Suprapubic skin (tissue), 4 donors: ENCODE results near the gene SSH3. TPM values are rescaled to one million over a fixed set of nuclear protein-coding genes. Genes with fewer than 3 reads are reported as not detected.

Experiments
- DNase-seq, 2 donors: peaks; one replicate each; pipeline ENCODE4 v3.0.0-alpha.2; 2019; ENCODE audit warnings: low spot score in 2 of 2
- H3K27ac ChIP-seq: fragments of 200-600 bp; sonication (generic); one replicate; pipeline ENCODE4 v1.5.1; 2019
- H3K27me3 ChIP-seq: fragments of 200-600 bp; sonication (generic); one replicate; pipeline ENCODE4 v1.5.1; 2019
- H3K36me3 ChIP-seq: fragments of 200-600 bp; sonication (generic); one replicate; pipeline ENCODE4 v1.5.1; 2019
- H3K4me1 ChIP-seq: fragments of 200-600 bp; sonication (generic); one replicate; pipeline ENCODE4 v1.5.1; 2019
- H3K4me3 ChIP-seq: fragments of 200-600 bp; sonication (generic); one replicate; pipeline ENCODE4 v1.5.1; 2019; ENCODE audit warnings: mild to moderate bottlenecking
- H3K9me3 ChIP-seq: fragments of 200-600 bp; sonication (generic); one replicate; pipeline ENCODE4 v1.5.1; 2019
- CTCF ChIP-seq, 2 donors: fragments of 200-600 bp in 1 of 2; fragments of 450-650 bp in 1 of 2; sonication (generic) in 1 of 2; IDR thresholded peaks; one replicate each; pipeline ENCODE4 v1.5.1; 2016 to 2019; ENCODE audit warnings: antibody characterized with exemption in 2 of 2, mild to moderate bottlenecking in 1 of 2, moderate library complexity in 1 of 2
- EP300 ChIP-seq: sonication (generic); formaldehyde crosslinking; IDR thresholded peaks from one replicate; pipeline ENCODE4 v1.6.1; 2017; ENCODE audit warnings: antibody characterized with exemption
- POLR2A ChIP-seq, 2 donors: fragments of 450-650 bp; IDR thresholded peaks; one replicate each; pipeline ENCODE4 v1.6.1; 2017; ENCODE audit warnings: antibody characterized with exemption in 2 of 2, mild to moderate bottlenecking in 2 of 2, moderate library complexity in 2 of 2
- POLR2AphosphoS5 ChIP-seq, 3 donors: sonication (generic); formaldehyde crosslinking; IDR thresholded peaks; one replicate each; pipeline ENCODE4 v1.6.1; 2017; ENCODE audit warnings: antibody characterized with exemption in 3 of 3
- WGBS: methylation state at CpG from one replicate; pipeline ENCODE4 v1.1.5; 2018; 5-methylcytosine and 5-hydroxymethylcytosine counted together
- total RNA-seq, 4 donors: library from RNA; depleted of rRNA; stranded (reverse); fragments of >200 nt; gene quantifications; one replicate each; pipeline ENCODE4 v1.1.0, GENCODE V29; 2016

The SSH3 gene
- total RNA-seq, 4 donors from 2014 or later, result 49.4 to 107 (median 63.9) TPM

- Histone ChIP-seq H3K27me3 (no peaks in the 10 kb centered on the region), H3K27ac (no peak overlapping the region), H3K4me3 (no peak overlapping the region), H3K9me3 (no peaks in the 10 kb centered on the region), H3K36me3 (no peaks in the 10 kb centered on the region), H3K4me1 (peaks cover 31% of the 10 kb centered on the region)
- no peak for DNase-seq
- no peak for TF ChIP-seq POLR2AphosphoS5 (IDR thresholded peaks at IDR 0.05)
- WGBS, result 77% methylated on average over 3 of the region's 3 CpGs
Measured at GRCh38 chr11:67320011-67320410, 16.7 kb downstream of the SSH3 start.

GRCh38 chr11:67320691-67321090 is 17.4 kb downstream of the SSH3 start:
- peak in 1 of 2 donors; percentile 48 for DNase-seq
- WGBS, result 86% methylated on average over 2 of the region's 2 CpGs
- peaks cover 26% of the 10 kb centered on the region for H3K4me1 ChIP-seq
- no peaks in the 10 kb centered on the region for H3K27me3 ChIP-seq
- H3K36me3 ChIP-seq, result no peaks in the 10 kb centered on the region
- H3K27ac ChIP-seq, result no peak overlapping the region
- no peaks in the 10 kb centered on the region for H3K9me3 ChIP-seq
- TF ChIP-seq EP300 (no peak), CTCF (IDR thresholded peaks at IDR 0.05) (no peak), POLR2A (IDR thresholded peaks at IDR 0.05) (no peak), POLR2AphosphoS5 (IDR thresholded peaks at IDR 0.05) (no peak)
- no peak overlapping the region for H3K4me3 ChIP-seq

- 91% methylated on average over 6 of the region's 6 CpGs for WGBS
- Histone ChIP-seq H3K27ac (no peak overlapping the region), H3K4me1 (peaks cover 23% of the 10 kb centered on the region), H3K9me3 (no peaks in the 10 kb centered on the region), H3K4me3 (no peak overlapping the region), H3K36me3 (no peaks in the 10 kb centered on the region), H3K27me3 (no peaks in the 10 kb centered on the region)
- TF ChIP-seq POLR2A (IDR thresholded peaks at IDR 0.05), result no peak
- no peak for TF ChIP-seq EP300
- TF ChIP-seq CTCF (IDR thresholded peaks at IDR 0.05), result no peak
- no peak for TF ChIP-seq POLR2AphosphoS5 (IDR thresholded peaks at IDR 0.05)
- DNase-seq, result peak in 1 of 2 donors; percentile 9
Measured at GRCh38 chr11:67321313-67321871, 18.1 kb downstream of the SSH3 start.

- TF ChIP-seq EP300 (no peak), POLR2A (IDR thresholded peaks at IDR 0.05) (no peak), POLR2AphosphoS5 (IDR thresholded peaks at IDR 0.05) (no peak), CTCF (IDR thresholded peaks at IDR 0.05) (no peak)
- DNase-seq, result no peak
- Histone ChIP-seq H3K36me3 (no peaks in the 10 kb centered on the region), H3K4me3 (no peak overlapping the region), H3K9me3 (no peaks in the 10 kb centered on the region), H3K4me1 (peaks cover 17% of the 10 kb centered on the region), H3K27me3 (no peaks in the 10 kb centered on the region), H3K27ac (no peak overlapping the region)
- WGBS, result 89% methylated on average over 3 of the region's 3 CpGs
Measured at GRCh38 chr11:67322049-67322448, 18.7 kb downstream of the SSH3 start.

- WGBS, result 91% methylated on average over 7 of the region's 7 CpGs
- Histone ChIP-seq H3K36me3 (no peaks in the 10 kb centered on the region), H3K27me3 (no peaks in the 10 kb centered on the region), H3K27ac (no peak overlapping the region), H3K4me1 (peaks cover 11% of the 10 kb centered on the region), H3K4me3 (no peak overlapping the region), H3K9me3 (no peaks in the 10 kb centered on the region)
- peak in 1 of 2 donors; percentile 35 for DNase-seq
- no peak for TF ChIP-seq CTCF (IDR thresholded peaks at IDR 0.05)
- TF ChIP-seq POLR2A (IDR thresholded peaks at IDR 0.05), result no peak
- TF ChIP-seq POLR2AphosphoS5 (IDR thresholded peaks at IDR 0.05), result no peak
- TF ChIP-seq EP300, result no peak
Measured at GRCh38 chr11:67323526-67323925, 20.2 kb downstream of the SSH3 start.
